ENCODE measurements around the gene EIF4A3.
A peak's percentile ranks its signal among the peaks of the same experiment; 100 is the strongest.
"Not testable (repeated sequence)": the region's sequence is repeated elsewhere in the genome, so short reads cannot be mapped to it uniquely, and the experiment has no call there.

The EIF4A3 gene

GRCh38 chr17:80171681-80172080 is 24.8 kb upstream of the EIF4A3 start:
- DNase-seq = no peak

DNA sequence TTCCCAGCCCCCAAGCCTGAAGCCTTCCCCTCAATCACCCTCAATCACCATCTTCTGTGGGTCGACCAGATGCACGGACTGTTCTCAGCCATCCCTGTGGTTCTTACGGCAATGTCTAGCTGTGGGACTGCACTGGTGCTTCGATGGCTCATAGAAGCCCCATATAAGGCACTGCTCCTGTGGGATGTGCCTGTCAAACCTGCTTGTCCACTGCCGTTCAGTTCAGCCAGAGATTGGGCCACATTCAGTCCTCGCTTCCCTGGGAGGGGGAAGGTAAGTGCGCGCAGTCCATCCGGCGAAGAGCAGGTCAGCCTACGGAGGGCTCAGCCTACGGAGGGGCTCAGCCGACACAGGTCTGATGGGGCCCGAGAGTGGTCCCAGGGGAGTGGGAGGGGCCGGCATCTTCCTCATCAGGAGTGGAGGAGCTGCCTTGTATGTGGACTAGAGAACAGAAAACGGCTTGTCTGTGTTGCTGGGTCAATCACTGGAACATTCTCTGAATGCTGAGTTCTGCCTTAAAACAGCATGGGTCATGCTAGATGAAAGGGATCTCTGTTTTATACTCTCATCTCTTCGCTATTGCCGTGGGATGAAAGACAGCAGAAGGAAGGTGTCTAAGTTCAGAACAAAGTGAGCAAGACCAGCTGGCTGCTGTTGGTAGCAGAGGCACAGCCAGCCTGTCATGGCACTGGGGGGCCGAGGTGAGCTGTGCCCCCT is 23.0 kb upstream of the EIF4A3 start, which contains the start of gene CARD14:
CARD14 (plus strand) TSS at position 247 of the 717 bp plus-strand sequence. CDS start 11,409 bp downstream, outside the sequence.
- no peak for DNase-seq

GRCh38 chr17:80169107-80169506 is 22.2 kb upstream of the EIF4A3 start:
- no peak for DNase-seq

GRCh38 chr17:80168371-80168770 is 21.4 kb upstream of the EIF4A3 start:
- DNase-seq = no peak

DNA sequence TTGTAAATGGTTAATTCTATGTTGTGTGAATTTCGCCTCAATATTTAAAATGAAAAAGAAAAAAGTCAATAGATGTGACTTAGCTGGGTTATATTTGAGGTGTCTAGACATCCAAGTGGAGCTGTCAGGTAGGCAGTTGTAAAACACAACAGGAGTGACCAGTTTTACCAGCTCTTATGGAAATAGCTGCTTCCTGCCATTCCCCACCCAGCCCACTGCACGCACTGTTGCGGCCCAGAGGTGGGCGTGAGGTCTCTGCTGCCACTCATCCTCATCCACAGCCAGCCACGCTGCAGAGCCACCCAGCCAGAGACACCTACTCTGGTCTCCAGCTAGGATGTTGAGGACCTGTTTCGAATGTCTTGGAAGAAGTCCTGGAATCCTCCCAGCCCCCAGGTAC is 19.5 kb upstream of the EIF4A3 start:
- no peak for DNase-seq

- no peak for DNase-seq
These were observed 17.3 kb upstream of the EIF4A3 start for GRCh38 chr17:80164185-80164584.

DNA sequence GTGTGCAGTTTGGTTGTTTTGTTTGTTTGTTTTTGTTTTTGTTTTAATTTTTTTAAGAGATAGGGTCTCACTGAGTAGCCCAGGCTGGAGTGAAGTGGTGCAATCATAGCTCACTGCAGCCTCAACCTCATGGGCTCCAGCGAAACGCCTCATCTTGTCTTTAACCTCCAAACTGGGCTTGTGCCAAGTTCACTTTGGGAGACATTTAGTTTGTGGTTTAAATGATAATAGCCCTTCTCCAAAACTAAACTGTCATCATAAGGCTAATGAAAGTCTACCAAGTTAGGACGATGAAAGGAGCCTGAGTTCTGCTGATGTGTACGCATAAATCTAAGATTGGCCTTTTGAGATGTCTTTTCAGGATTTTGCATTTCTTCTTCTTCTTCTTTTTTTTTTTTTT is 16.4 kb upstream of the EIF4A3 start:
- DNase-seq = no peak

GRCh38 chr17:80160536-80160935 is 13.6 kb upstream of the EIF4A3 start:
- peak in 1 of 2 donors; percentile 1 for DNase-seq

DNA sequence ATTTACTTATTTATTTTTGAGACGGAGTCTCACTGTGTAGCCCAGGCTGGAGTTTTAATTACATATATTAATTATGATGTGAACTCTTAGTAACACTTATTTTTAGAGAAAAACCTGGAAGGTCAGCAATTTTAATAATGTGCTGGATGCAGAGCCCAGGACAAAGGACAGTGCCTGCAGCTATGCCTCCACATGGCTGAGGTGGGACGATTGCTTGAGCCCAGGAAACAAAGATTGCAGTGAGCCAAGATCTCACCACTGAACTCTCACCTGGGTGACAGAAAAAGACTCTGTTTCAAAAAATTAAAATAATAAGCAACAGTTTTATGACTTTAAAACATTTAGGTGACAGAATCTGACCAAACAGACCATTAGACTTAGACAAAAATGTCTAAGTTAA is 11.9 kb upstream of the EIF4A3 start:
- DNase-seq = no peak

DNA sequence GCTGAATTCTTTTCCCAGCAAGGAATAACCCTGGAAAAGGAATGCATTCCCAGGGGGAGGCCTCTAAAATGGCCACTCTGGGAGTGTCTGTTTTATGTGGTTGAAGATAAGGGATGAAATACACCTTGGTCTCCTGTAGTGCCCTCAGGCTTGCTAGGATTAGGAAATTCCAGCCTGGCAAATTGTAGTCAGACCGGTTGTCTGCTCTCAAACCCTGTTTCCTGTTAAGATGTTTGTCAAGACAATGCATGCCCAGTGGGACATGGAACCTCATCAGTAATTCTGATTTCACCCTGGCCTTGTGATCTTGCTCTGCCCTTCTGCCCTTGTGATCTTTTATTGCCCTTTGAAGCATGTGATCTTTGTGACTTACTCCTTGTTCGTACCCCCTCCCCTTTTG is 8.7 kb upstream of the EIF4A3 start:
- not testable (repeated sequence) for DNase-seq

- no peak for DNase-seq
These were observed 7.2 kb upstream of the EIF4A3 start for GRCh38 chr17:80154166-80154565.

DNA sequence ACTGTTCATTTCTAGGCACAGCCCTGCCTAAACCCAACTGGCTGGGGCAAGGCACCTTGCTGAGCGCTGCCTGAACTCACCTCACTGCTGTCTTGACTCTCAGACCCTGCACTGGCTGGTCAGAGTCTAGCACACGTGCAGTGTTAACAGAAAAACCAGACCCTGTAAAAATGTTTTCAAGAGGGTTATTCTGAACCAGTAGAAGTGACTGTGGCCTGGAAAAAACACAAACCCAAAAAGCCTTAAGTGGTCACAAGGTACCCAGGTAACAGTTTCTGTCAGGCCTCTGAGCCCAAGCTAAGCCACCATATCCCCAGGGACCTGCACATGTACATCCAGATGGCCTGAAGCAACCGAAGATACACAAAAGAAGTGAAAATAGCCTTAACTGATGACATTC is 6.1 kb upstream of the EIF4A3 start:
- DNase-seq = no peak

- peak; percentile 9 to 19 for DNase-seq
These were observed 5.3 kb upstream of the EIF4A3 start for GRCh38 chr17:80152081-80152702.

GRCh38 chr17:80151333-80151732 is 4.4 kb upstream of the EIF4A3 start:
- no peak for DNase-seq

DNA sequence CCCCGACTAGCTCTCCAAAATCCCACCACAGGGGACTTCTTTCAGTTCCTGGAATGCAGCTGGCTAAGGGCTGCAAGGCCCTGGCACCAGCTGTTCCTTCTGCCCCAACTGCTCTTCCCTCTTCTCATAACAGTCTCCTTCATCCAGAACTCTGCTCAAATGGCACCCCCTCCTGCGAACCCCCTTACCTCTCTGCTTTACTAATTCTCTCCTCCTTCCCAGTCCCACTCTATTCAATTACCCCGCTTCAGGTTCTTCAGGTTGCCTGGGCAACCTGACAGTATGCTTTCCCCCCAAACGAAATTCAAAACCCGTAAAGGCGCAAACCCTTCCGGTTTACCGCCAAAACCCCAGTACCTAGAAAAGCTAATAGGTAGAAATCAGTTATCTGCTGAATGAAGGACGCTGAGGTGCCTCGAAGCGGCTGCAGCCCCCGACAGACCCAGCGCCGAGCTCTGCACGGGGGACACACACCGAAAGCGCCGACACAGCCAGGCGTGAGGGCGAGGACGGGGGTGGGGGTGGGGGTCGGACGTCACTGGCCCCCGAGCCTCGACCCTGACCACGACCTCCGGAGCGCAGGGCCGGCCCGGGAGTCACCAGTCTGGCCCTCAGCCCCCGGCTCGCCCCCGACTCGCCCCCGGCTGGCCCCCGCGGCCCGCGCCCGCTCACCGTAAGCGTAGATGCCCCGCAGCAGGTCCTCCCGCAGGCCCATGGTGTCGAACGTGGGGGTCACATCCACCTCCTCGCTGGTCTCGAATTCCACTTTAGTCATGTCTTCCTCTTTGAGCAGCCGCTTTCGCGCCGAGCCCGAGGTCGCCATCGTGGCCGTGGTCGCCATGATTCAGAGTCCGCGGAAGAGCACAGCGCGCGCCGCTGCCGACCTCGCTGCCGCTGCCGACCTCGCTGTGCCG is 550 bp downstream of the EIF4A3 start:
- peak; percentile 19 to 23 for DNase-seq

GRCh38 chr17:80145076-80146075 is 1.6 kb downstream of the EIF4A3 start:
- peak; percentile 4 to 10 for DNase-seq

DNA sequence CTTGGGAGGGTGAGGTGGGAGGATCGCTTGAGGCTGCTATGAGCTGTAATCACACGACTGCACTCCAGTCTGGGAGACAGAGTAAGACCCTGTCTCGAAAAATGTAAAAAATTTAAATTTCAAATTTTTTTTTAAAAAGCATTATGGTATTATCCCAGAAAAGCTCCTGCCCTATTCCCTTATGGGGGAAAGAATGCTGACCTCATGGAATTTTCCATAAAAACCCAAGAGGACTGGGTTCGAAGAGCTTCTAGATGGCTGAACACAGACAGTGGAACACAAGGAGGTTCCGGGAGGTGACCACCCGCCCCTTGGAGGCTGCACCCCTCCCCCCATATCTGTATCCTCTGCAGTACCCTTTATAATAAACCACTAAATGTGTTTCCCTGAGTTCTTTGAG is 4.0 kb downstream of the EIF4A3 start:
- no peak for DNase-seq

DNA sequence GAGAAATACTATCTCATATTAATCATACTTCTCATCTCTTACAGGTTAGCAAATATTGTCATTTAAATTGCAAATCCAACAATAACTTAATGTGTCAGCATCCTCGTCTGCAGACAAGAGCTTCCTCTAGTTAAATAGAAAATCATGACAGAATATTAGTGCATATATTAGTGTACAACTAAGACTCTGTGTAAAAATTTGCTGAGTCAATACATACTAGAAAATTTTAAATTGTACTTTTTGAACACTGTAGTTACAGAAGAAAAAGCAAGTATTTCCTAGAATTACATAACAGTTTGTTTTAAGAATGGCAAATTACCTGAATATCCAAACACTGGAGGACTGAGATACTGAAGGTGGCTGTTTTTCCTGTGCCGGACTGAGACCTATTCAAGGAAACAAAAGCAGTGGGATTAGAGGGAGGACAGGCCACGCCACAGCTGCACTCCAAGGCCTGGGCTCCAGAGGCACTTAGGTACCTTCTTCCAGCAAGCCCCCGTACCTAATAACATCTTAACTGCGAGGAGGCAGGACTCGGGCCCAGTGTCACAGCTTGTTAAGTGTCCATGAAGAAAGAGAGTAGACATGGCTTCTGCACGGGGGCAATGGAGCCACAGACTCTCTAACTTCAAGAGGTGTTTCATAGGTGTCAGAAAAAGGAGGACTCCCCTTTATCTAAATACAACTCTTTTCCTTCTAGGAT is 5.3 kb downstream of the EIF4A3 start:
- DNase-seq = no peak

DNA sequence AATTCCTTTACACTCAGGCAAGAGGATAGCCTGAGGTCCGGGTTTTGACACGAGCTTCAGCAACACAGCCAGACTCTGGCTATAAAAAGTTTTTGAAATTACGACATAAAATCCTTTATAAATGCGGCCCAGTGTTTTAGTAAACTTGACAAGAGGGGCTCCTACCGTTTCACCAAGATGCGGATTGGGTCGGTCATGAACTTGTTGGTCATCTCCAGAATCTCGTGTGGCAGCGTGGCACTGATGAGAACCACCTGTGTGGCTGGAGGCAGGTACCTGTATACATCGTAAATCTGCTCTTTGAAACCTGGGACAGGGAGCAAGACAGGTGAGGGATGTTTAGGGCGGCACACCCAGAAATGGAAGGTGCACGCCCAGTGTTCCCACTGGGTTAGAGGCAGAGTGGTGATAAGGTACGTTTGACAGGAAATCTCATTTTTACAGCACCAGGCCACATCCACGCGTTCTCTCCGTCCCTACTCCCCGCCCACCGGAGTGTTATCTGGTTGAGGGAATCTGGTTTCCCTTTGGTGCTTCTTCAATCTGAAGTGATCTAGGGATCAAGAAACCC is 8.0 kb downstream of the EIF4A3 start:
- DNase-seq = no peak

DNA sequence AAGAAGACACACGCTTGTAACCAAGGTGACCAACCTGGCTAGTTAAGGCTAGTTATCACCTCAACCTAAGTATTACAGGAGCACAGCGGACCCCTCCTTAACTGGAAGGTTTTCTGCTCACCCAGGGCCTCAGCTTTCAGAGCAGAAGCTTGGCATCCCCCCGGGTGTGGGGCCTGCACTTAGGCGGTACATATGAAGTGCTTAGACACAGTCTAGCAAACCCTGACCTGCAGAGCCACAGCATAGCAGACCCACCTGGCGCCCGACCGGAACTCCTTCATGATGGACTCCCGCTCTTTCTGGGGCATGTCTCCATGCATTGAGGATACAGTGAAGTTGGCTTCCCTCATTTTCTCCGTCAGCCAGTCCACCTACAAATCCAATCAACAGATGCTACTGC is 9.8 kb downstream of the EIF4A3 start:
- no peak for DNase-seq

GRCh38 chr17:80133626-80133970 is 13.3 kb downstream of the EIF4A3 start:
- DNase-seq = no peak
